GM19438 (cell line): Measurements from ENCODE around the gene ANKHD1.

Experiments used
- ATAC-seq: cut with Tn5 transposase; IDR thresholded peaks from one replicate; pipeline ENCODE4 v1.9.1; 2021; ENCODE audit warnings: low read depth; ENCODE audit not compliant: unreplicated experiment

Gene ANKHD1

DNA sequence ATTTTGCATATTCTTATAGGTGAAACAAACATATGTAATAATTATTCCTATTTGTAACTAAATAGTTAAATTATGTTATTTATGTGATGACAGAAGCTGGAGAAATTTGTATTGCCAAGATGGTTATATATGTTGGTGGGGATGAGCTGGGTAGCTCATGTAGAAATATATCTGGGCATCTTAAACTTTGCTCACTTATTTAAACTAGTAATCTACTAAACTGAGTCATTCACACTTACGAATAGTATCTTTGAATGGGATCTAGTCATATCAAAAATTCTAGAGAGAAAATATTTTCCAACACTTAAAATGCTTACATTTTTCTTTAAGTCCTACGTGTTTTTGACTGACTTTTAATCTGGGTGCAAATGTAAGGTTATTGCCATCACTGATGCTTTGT lies 101.2 kb downstream of the ANKHD1 start:
- no peak for ATAC-seq

DNA sequence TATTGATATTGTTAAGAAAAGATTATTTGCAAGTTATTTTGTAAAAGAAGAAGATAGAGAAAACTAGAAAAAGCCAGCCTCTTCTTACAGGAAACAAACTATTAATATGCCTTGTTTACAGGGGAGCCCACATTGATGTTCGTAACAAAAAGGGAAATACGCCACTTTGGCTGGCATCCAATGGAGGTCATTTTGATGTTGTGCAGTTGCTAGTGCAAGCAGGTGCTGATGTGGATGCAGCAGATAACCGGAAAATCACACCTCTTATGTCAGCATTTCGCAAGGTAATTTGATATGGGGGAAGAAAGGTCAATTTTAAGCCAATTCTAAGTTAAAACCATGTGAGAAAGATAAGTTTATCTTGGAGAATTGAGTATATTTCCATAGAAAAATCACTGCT lies 108.3 kb downstream of the ANKHD1 start:
- ATAC-seq: no peak

DNA sequence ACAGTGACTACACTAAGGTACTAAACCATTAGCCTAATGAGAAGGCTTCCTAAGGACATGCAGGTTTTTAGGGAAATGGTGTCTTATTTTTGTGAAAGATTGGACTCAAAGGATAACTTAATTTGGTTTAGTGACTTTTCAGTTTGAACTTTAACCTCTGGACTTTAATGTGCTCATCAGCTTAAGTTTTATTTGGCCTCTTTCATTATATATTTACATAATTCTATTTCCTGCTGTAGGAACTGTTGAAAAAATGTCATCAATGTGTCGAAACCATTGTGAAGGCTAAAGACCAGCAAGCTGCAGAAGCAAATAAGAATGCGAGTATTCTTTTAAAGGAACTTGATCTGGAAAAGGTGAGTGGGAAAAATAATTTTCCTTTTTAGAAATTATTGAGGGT lies 111.5 kb downstream of the ANKHD1 start:
- ATAC-seq: no peak

DNA sequence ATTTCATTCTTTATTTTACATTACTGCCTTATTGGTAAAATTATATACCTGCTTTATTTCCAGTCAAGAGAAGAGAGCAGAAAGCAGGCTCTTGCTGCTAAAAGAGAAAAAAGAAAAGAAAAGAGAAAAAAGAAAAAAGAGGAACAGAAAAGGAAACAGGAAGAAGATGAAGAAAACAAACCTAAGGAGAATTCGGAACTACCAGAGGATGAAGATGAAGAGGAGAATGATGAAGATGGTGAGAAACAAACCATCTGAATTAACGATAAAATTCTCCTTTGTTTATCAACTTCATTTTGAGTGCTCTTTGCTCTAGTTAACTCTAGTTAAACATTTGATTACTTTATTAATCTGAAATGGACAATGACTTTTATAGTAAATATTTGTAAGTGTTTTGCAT lies 122.4 kb downstream of the ANKHD1 start:
- no peak for ATAC-seq

DNA sequence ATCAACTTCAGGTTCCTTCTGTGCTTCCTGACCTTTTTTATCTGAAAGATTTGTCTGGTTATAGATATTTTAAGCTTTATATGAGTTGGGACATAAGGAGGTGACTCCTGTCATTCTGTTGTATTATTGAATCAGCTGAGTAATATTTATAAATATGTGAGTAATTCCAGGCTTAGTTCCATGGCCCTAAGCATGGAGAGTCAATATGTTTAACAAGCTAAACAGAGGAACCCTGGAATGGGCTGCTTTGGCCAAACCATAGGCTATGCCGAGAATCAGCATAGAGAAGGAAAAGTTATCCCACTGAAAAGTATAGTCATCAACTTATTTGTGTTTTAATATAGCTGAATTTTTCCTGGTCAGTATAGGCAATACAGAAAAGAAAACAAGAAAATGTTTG lies 138.6 kb downstream of the ANKHD1 start:
- no peak for ATAC-seq

DNA sequence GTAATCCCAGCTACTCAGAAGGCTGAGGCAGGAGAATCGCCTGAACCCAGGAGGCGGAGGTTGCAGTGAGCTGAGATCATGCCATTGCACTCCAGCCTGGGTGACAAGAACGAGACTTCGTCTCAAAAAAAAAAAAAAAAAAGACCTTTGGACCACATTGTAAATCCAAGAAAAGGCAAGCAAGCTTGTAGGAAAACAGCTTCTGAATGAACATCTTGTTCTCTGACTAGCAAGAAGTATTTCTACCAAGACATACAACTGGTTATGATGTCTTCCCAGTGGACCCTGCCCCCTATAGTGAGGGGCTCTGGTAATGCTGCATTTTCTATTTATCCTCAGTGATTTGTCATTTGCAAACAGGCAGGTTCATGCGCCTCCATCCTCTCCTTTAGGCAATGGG lies 141.3 kb downstream of the ANKHD1 start:
- no peak for ATAC-seq

DNA sequence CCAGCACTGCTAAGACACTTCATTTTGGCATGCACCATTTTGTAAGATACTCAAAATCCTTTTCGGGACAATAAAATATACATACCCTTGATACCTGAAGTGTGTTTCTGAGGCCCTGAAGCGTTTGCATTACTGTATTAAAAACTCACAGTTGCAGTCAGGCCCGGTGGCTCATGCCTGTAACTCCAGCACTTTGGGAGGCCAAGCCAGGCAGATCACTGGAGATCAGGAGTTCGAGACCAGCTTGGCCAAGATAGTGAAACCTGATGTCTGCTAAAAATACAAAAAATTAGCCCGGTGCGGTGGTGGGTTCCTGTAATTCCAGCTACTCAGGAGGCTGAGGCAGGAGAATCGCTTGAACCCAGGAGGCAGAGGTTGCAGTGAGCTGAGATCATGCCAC lies 143.4 kb downstream of the ANKHD1 start:
- no peak for ATAC-seq

DNA sequence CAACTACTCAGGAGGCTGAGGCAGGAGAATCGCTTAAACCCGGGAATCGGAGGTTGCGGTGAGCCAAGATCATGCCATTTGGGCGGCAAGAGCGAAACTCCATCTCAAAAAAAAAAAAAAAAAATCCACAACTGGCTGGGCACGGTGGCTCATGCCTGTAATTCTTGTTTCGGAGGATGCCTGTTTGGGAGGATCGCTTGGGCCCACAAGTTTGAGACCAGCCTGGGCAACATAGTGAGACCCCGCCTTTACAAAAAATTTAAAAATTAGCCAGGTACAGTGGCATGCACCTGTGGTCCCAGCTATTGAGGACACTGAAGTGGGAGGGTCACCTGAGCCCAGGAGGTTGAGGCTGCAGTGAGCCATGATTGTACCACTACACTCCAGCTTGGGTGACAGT lies 144.0 kb downstream of the ANKHD1 start:
- no peak for ATAC-seq

DNA sequence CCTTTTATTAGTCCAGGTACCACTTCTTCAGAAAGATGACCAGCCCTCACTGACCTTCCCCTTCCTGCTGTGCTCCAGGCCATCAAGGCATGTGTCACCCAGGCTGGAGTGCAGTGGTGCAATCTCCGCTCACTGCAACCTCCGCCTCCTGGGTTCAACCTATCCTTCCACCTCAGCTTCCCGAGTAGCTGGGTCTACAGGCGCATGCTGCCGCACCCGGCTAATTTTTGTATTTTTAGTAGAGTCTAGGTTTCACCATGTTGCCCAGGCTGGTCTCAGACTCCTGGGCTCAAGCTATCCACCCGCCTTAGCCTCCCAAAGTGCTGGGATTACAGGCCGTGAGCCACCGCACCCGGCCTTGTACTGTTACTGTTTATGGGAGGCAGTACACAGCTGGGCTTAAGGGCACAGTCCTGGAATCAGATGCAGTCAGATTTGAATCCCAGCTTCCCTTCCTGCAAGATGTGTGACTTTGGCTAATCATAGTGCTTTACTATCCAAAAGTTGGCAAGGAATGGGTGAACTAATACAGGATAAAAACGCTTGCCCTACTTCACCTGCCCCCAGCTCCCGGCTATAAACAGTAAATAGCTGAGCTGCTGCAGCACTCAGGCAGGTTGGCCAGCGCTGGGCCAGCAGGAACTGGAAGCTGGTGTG lies 145.3 kb downstream of the ANKHD1 start:
- ATAC-seq: no peak

DNA sequence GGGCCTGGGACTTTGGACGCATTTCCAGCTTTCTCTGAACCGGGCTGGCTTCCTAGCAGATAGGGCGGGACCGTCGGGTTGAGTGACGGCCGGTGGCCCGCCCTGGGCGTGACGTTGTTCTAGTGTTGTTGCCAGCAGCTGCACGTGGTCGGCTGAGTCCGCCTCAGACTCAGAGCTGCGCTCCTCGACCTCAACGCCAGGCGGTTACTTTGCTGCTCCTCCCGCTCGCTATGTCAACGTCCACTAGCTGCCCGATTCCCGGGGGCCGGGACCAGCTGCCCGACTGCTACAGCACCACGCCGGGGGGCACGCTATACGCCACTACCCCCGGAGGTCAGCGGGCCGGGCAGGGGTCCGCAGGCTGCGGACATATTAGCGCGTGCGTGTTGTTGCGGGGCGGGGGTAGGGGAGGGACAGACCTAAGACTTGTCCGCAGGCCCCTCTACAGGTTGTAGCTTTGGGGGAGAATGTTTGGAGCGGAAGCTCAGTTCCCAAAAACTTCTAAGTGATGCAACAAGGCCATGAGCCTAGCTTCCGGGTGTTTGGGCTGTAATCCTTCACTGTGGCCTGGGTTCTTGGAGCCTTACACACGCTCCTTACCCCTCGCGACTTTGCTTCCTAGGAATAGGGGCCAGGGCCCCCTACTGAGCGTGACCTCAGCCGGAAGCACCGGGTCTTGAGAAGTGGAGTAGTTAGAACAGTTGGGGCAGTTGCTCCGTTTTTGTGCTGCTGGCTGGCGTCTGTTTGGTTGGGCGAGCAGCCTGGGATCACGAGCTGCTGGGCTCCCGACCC lies 146.1 kb downstream of the ANKHD1 start, which contains the start of gene EIF4EBP3:
EIF4EBP3 (plus strand) TSS at position 155 of the 792 bp plus-strand sequence; CDS start at position 231, 76 bp downstream.
- peak; percentile 98 for ATAC-seq

DNA sequence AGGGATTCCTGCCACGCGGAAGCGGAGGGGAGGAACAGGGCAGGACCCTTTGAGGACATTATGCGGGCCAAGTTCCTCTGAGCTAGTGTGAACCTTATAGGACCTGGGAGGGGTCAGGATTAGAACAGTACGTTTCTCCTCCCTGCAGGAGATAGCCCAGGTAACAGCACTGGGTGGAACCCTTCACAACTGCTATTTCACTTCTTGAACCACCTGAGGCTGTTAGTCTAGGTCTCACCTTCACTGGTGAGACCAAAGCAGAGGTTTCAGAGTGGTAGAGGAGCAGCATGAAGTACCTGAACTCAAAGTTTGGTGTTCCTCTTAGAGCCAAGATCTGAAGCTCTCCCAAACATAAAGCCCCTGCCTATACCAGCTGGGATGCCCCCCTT lies 146.7 kb downstream of the ANKHD1 start:
- no peak for ATAC-seq

DNA sequence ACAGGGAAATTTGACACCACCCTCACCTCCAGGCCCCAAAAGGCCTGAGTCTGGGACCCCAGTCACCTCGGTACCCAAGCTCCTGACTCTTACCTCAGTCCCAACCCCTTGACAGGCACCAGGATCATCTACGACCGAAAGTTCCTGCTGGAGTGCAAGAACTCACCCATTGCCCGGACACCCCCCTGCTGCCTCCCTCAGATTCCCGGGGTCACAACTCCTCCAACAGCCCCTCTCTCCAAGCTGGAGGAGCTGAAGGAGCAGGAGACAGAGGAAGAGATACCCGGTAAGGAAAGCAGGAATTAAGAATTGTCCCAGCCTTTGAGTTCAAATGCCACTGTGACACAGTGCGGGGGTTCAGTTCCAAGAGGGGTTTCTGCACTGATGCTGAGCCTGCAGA lies 147.2 kb downstream of the ANKHD1 start:
- no peak for ATAC-seq

DNA sequence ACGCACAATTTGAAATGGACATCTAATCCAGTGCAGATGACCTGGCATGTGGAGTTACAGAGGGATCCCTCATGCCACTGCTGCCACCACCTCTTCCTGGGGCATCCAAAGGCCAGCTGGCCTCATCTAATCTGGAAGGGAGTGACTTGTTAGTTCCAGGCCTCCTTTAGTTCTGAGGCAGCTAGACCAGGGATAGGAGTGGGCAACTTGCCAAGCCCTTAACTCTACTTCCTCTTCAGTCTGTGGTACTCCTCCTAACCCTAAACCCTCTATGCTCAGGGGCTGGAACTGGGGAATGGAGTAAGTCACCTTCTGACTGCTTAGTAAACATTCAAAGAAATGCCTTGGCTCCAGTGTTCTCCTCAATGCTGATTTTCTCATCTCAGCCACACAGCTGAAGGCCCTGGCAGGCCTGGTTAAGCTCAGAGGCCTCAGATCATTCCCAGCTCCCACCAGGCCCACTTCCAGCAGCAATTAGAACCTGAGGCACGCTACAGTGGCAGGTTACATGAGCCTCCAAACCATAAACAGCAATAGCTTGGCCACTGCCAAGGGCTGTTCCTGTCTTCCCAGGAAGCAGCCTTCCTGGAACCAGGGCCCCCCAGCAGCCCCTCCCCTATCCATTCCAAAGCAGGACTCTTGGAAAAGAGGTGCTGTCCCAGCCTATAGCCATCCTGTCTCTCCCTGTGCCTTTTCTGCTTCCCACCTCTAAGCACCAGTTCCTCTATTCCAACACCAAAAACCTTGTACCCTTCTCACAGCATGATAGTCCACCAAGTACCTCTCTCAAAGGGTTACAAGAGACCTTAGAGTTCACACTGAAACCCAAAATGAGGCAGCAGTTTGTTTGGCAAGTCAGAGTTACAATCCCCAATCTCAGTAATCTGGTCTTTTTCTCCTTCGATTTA lies 147.9 kb downstream of the ANKHD1 start:
- ATAC-seq: no peak

DNA sequence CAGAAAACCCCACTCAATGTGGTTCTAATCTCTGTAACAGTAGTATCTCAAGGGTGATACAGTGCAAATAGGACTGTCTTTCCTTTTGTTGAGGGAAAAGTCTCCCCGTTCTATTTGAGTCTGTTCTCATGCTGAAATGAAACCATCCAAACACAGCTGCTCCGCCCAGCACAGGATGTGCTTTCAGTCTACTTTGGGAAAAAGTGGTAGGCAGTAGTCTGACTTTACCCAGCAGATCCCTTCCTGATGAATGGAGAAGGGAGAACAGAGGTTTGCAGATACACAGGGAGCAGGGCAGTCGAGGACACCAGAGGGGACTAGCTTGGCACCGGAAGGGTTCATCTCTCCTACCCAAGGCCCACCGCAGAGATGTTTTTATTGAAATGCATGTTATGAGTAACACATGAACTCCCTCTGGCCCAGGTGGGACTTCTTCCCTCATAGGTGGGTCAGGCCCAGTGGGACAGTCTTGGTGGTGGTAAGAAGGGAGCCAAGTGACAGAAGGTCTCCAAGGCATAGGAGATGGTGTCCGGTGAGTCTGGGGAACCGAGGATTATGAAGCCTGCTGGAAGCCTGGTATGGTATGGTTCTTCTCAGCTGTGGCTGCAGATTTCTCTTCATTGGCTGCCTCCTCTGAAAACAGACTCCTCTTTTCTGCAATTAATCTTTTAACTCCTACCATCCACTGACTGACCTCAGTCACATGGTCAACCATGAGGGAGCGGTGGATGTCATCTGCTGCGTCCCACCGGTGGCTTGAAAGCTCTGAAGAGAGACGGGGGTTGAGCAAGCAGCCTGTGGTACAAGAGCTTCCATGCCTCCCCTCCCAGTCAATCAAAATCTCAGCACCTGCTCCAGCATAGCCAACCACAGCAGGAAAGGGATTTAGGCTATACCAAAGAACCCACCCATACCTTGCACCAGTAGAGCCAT lies 148.8 kb downstream of the ANKHD1 start:
- no peak for ATAC-seq

DNA sequence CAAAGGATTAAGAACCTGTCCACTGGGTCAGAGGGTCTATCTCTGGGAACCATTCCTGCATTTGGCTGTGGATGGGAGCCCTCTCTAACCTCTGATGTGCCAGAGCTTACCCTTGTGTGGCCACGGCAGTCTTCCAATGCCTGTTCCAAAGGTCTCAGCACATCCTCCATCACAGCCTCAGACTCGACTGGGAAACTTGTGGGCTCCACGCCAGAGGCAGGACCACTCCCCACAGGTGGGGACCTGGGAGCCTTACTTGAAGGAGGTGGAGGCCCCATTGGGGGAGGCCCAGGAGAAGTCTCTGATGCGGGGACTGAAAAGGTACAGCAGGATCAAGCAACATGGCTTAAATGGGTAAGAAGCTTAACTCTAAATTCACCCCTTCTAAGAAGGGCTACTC lies 150.2 kb downstream of the ANKHD1 start:
- no peak for ATAC-seq

DNA sequence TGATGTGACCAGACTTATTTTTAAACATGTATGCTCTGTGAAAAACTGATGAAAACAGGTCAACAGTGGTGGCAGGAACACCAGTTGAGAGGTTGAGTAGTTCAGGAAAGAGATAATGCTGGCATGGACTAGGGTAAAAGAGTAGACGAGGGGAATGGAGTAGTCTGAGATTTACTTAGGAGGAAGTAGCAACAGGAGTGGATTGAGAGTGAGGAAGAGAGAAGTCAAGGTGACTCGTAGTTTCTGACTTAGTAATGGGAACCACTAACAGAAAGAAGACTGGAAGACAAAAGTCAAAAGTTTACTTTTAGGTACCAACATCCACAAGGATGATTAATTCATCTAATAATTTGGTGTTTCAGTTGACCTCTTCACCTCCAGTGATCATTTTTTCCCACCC lies 152.0 kb downstream of the ANKHD1 start:
- ATAC-seq: no peak

DNA sequence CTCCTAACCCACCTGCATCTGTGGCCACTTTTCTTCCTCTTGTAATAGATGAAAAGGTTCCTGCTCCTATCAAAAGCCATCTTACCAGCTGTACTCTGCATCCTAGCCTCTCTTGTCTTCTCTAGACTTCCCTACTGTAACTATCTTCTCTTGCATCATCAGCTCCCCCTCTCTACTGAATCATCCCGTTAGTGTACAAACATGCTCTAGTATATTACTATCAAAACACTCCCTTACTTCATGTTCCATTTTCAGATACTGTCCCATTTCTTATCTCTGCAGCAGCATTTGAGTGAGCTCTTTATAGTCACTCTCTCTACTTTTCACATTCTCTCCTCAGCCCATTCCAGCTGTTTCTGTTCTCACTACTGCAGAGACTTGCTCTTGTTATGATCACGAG lies 152.8 kb downstream of the ANKHD1 start:
- no peak for ATAC-seq

DNA sequence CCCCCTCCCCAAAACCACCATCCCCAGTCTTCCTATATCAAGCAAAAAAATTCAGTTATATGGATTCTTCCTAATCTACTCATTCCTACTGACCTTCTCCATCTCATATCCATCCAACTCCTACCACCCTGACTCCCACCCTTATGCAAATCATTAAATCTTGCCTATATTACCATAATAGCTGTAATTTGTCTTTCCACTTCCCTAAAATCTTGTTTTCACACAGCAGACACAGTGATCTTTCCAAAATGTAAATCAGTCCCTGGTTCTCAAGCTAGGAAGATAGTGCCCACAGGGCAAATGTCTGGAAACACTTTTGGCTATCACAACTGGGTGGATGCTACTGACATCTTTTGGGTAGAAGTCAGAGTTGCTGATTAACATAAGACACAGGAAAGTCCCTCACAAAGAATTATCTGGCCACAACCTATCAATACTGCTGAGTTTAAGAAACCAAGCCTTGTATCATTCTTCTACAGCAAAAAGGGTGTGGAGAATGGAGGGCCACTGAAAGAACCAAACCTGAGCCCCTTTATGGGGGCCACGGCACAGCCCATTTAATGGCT lies 154.2 kb downstream of the ANKHD1 start:
- no peak for ATAC-seq

DNA sequence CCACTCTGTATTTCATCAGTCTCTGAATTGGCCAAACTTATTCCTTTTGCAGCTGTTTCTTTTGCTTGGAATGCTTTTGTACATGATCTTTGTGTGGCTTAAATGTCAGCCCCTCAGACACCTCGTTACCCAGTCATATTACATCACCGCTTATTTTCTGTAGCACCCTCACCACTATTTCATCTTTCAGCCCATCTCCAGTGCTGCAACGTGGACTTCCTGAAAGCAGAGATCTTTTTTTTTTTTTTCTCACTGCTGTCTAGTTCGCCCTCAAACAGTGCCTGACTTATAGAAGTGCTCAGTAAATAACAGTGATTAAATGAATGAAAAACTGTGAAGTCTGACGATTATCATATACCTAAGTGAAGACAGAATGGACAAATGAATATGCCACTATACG lies 154.8 kb downstream of the ANKHD1 start:
- no peak for ATAC-seq
